Right hindlimb (tissue), 1 donor: ENCODE results near the gene L1CAM.
"Not testable (repeated sequence)": the region's sequence is repeated elsewhere in the genome, so short reads cannot be mapped to it uniquely, and the experiment has no call there.

Experiments used
- DNase-seq: peaks from one replicate; pipeline ENCODE4 v3.0.0-alpha.2; 2018

L1CAM gene

DNA sequence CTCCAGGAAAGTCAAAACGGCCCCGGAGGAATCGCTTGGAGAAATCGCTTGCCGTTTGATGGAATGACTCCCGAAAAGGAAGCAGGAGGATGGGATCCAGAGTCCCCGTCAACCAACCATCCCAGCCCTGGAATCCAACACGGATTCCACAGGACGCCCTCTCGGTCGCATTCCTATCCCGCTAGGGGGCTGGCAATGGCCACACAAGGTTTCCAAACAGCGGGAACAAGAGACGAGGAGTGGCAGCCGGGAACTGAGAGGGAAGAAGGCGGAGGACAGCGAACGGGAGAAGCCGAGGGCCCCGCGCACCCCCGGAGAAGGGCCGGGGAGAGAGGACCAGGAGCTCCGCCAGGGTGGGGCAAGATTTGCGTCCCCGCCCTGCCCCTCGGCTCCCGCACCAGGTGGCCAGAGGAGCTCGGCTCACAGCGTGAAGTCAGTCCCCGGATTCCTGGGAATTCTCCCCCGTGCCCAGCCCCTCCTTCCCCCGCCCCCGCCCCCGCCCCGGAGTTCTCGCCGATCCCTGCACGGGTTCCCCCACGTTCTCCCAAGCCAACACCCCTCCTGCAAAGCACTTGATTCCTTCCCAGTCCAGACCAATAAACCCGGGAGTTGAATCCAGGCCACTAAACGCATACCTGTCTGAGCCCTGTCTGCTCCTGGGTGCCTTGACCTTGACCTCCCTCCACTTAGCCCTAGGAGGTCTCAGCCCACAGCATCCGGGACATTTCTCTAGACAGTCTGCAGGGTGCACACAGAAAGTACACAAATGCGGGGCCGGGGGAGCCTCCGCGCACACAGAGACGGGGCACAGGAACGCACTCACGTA is 57.0 kb downstream of the L1CAM start:
- DNase-seq, result no peak

DNA sequence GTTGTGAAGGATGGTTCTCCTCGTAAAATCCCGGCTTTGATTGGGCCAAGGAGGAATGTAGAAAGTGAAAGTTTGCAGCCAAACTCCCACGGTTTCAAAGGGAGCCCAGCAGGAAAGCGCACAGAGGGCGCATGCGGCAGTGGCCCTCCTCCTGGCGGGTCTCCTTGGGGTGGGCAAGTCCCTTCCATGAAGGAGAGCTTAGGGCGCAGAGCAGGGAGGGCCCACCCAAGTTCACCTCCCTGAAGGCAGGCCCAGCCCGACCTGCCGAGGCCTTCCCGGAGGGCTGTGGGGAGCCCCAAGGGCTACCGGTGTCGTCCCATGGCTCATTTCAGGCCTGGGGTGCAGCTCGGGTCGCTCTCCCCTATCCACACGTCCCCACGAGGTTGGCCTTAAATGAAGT is 57.7 kb downstream of the L1CAM start:
- no peak for DNase-seq

- DNase-seq, result no peak
Observed at GRCh38 chrX:153827903-153828302, 58.1 kb downstream of the L1CAM start.

- DNase-seq, result no peak
Observed at GRCh38 chrX:153827016-153827415, 59.0 kb downstream of the L1CAM start.

DNA sequence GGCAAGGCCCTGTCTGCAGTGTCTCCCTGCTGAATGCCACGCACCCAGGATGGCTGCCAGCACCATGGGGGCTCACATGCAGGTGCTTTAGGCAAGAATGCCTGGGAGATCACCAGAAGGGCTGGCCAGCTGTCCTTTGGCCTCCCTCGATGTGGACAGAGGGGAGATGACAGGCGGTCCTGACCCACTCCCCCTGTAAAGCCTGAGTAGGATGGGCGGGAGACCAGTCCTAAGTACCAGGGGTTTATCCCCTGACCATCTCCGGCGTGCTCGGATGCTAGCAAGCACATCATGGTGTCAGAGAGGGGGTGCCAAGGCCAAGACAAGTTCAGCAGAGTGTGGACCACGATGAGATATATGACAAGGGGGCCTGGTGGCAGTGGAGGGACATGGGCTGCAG is 60.9 kb downstream of the L1CAM start:
- DNase-seq, result no peak

GRCh38 chrX:153824348-153824747 is 61.6 kb downstream of the L1CAM start:
- DNase-seq, result no peak

DNA sequence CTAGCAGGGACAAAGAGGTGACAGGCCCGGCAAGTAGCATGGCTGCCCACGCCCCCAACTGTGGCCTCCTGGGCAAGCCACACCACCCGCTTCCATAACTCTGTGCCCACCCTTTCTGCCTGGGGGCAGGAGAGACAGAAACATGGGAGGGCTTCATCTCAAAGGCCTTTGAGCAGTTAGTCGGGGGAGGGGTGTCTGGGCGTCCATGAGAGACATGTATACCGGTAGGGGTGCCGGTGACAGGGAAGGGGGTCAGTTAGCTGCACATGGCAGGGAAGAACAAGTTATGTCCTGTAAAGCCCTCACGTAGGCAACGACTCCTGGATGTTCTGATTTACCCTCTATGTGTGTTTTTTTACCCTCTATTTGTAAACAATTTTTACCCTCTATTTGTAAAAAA is 64.9 kb downstream of the L1CAM start:
- no peak for DNase-seq

- no peak for DNase-seq
Observed at GRCh38 chrX:153820601-153821000, 65.4 kb downstream of the L1CAM start.

DNA sequence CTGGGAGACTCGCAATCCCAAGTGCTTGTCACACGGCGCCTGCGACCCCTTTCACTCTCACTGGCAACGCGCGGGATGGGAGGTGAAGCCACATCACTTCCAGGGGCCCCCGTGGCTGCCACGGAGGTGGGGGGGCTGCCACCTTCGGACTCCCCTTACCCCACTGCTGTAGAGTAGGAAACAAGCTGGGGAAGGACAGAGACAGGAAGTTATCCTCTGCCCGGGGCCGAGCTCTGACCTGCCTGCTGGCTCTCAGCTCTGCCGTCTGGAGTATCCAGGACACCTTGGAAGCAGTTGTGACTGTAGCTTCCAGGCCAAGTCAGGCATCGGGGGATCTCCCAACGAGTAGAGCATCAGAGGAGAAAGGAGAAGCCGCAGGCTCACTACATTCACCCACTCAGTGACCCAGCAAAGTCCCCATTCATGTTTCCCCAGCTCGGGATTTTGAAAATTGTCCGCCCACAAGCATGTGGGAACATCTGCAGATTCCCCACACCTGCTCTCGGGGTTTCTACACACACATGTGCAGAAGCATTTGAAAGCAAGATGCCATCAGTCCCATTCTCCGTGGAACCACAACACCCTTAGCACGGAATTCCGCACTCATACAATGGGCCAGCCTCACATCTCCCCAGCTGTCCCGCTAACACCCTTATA is 66.5 kb downstream of the L1CAM start:
- no peak for DNase-seq

- DNase-seq, result no peak
Observed at GRCh38 chrX:153818571-153819383, 67.2 kb downstream of the L1CAM start.

GRCh38 chrX:153818064-153818463 is 67.9 kb downstream of the L1CAM start:
- not testable (repeated sequence) for DNase-seq

DNA sequence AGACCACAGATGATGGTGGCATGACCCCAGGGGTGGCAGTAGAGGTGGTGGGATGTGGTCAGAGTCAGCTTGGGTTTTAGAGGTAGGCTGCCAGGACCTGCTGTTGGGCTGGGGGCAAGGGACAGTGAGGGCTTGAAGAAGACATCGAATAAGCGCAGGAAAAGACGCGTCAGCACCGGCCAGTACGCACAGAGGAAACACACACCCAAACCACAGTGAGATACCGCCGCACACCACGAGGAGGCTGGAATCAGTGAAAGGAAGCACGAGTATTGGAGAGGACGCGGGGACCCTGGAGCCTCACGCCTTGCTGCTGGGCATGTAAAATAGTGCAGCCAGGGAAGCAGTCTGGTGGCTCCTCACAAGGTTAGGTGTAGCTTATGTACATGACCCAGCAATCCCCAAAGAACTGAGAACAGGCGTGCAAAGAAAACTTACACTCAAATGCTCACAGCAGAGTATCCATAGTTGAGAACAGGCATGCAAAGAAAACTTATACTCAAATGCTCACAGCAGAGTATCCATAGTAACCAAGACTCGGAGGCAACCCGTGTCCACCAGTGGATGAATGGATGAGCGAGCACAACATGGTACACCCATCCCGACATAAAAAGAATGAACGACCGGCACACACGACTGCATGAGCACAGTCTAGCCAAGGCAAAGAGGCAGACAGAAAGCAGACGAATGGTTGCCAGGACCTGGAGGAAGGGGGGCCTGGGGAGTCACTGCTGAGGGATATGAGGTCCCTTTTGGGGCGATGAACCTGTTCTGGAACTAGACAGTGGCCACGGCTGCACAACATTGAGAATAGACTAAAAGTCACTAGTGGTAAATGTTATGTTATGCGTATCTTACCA is 68.9 kb downstream of the L1CAM start:
- no peak for DNase-seq

DNA sequence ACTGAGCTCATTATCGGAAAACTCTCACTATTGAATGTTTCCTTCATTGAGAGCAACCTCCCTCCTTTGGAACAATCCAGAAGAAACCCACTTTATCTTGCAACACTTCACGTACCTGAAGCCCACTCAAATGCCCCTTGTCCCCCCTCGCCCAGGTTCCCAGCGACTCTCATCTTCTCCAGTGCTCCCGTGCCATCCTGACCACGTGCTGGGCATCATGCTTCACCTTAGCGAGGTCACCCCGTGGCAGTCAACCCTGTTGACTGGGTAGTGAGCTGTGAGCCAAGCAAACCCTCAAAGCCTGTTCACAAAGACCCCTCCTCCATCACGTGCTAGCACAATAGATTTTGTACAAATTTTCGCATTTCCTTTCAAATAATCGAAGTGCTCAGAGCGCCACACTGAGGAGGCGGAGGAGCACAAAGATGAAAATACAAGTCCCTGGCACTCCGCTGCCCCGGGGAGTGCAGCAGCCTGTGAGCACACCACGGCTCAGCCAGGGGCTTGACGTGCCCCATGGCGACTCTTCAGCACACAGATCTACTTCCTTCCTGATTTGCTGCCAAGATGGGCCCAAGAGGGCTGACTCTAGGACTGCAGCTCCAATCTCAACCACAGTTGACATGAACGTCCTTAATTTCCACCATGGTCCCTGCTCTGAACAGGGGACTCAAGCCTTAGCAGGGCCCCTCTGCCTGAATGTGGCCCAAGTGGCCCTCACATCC is 71.2 kb downstream of the L1CAM start:
- no peak for DNase-seq

DNA sequence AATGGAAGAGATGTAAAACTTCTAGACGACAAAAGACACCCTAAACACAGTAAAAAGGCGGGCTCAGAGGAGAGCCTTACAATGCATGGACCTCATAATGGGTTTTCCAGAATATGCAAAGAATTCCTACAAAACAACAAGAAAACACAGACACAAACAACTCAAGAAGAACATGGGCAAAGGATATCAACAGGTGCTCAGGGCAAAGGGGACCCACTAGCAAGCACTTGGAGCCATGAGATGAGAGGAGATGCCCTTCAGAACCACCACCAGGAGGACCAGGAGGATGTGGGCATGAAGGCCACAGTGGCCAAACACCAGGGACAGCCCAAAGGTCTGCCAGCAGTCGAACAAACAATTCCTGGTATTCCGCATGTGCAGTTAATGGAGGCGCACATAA is 72.8 kb downstream of the L1CAM start:
- no peak for DNase-seq

DNA sequence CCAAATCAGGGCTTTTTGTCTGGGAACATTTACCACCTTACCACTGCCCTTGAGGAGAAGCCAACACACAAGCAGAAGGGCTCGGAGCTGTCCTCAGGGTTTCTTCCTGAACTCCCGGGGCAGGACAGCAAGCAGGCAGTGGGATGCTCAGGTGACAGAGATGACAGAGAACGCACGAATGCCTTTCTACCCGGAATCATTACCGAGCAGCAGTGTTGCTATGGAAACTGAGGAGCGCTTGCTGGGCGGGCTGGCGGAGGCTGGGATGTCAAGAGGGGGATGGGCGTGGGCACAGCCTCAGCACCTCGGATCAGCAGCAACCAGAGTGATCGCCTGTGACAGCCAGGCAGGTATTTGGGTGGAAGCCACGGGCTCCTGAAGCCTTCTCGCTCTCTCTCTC is 73.8 kb downstream of the L1CAM start:
- no peak for DNase-seq
